Lower leg skin (tissue), 4 donors: Measurements from ENCODE around the gene MYG1. TPM values are rescaled to one million over a fixed set of nuclear protein-coding genes. Genes with fewer than 3 reads are reported as not detected.

Experiments used
- DNase-seq, 2 donors: peaks; one replicate each; pipeline ENCODE4 v3.0.0-alpha.2; 2019; ENCODE audit warnings: low spot score in 2 of 2
- H3K4me3 ChIP-seq: fragments of 200-600 bp; sonication (generic); 2 replicates; pipeline ENCODE4 v1.5.1; 2017; ENCODE audit warnings: mild to moderate bottlenecking, low read depth; ENCODE audit not compliant: poor library complexity, severe bottlenecking
- CTCF ChIP-seq, 3 donors: fragments of 450-650 bp; IDR thresholded peaks; one replicate each; pipeline ENCODE4 v1.5.1; 2016; ENCODE audit warnings: antibody characterized with exemption in 3 of 3, mild to moderate bottlenecking in 3 of 3, moderate library complexity in 2 of 3
- POLR2A ChIP-seq, 2 donors: fragments of 450-650 bp; IDR thresholded peaks; one replicate each; pipeline ENCODE4 v1.6.1; 2016 to 2017; ENCODE audit warnings: antibody characterized with exemption in 2 of 2, mild to moderate bottlenecking in 1 of 2, moderate library complexity in 1 of 2
- WGBS, 2 donors: methylation state at CpG; one replicate each; pipeline ENCODE4 v1.1.5; 2018; 5-methylcytosine and 5-hydroxymethylcytosine counted together
- intact Hi-C: fragments of 100-400 bp; cut with DNase I; formaldehyde crosslinking; loops from one replicate; pipeline ENCODE4 v1.15.0; 2023; ENCODE audit warnings: low total_unique reads
- total RNA-seq, 4 donors: library from RNA; depleted of rRNA; stranded (reverse); fragments of >200 nt; gene quantifications; one replicate each; pipeline ENCODE4 v1.1.0, GENCODE V29; 2016

Gene MYG1
- total RNA-seq, 4 donors from 2014 or later = 39.2 to 53.5 (median 46.8) TPM

- 23 to 25% methylated on average over 10 of the region's 10 CpGs for WGBS, 2 donors
- intact Hi-C loops = no loop called here
- TF ChIP-seq POLR2A (IDR thresholded peaks at IDR 0.05) (no peak), CTCF (IDR thresholded peaks at IDR 0.05) (no peak)
- peak overlapping the region; percentile 46 for H3K4me3 ChIP-seq
- no peak for DNase-seq
Observed at GRCh38 chr12:53320352-53321195, 21.1 kb downstream of the MYG1 start.

- no peak for DNase-seq
- intact Hi-C loops = no loop called here
- peak overlapping the region; percentile 54 for H3K4me3 ChIP-seq
- TF ChIP-seq CTCF (IDR thresholded peaks at IDR 0.05) (no peak), POLR2A (IDR thresholded peaks at IDR 0.05) (no peak)
- WGBS, 2 donors = 16 to 21% methylated on average over 28 of the region's 28 CpGs
Observed at GRCh38 chr12:53324113-53324778, 24.8 kb downstream of the MYG1 start.

- TF ChIP-seq CTCF (IDR thresholded peaks at IDR 0.05) = peak in 1 of 3 donors; percentile 48
- no peak for TF ChIP-seq POLR2A (IDR thresholded peaks at IDR 0.05)
- H3K4me3 ChIP-seq = peak overlapping the region; percentile 54
- intact Hi-C loops = no loop called here
- DNase-seq = peak; percentile 86 to 98
- WGBS, 2 donors = 0 to 1% methylated on average over 46 to 67 of the region's 69 CpGs
Observed at GRCh38 chr12:53324779-53325510, 25.4 kb downstream of the MYG1 start.

- H3K4me3 ChIP-seq = peak overlapping the region; percentile 54
- peak in 1 of 2 donors; percentile 88 for DNase-seq
- 0 to 1% methylated on average over 29 to 49 of the region's 50 CpGs for WGBS, 2 donors
- intact Hi-C loops = no loop called here
- TF ChIP-seq POLR2A (IDR thresholded peaks at IDR 0.05) (no peak), CTCF (IDR thresholded peaks at IDR 0.05) (no peak)
Observed at GRCh38 chr12:53325511-53326061, 26.1 kb downstream of the MYG1 start.

- TF ChIP-seq CTCF (IDR thresholded peaks at IDR 0.05) = no peak
- TF ChIP-seq POLR2A (IDR thresholded peaks at IDR 0.05) = no peak
- H3K4me3 ChIP-seq = no peak overlapping the region
- no peak for DNase-seq
- 77 to 84% methylated on average over 8 of the region's 8 CpGs for WGBS, 2 donors
- intact Hi-C loops = no loop called here
Observed at GRCh38 chr12:53326460-53327185, 27.1 kb downstream of the MYG1 start.
